ENCODE data around the gene GP1BA. TPM values are rescaled to one million over a fixed set of nuclear protein-coding genes. Genes with fewer than 3 reads are reported as not detected.
"Not testable (repeated sequence)": the region's sequence is repeated elsewhere in the genome, so short reads cannot be mapped to it uniquely, and the experiment has no call there.

The GP1BA gene
- total RNA-seq, 2 donors from 2014 or later = not detected

DNA sequence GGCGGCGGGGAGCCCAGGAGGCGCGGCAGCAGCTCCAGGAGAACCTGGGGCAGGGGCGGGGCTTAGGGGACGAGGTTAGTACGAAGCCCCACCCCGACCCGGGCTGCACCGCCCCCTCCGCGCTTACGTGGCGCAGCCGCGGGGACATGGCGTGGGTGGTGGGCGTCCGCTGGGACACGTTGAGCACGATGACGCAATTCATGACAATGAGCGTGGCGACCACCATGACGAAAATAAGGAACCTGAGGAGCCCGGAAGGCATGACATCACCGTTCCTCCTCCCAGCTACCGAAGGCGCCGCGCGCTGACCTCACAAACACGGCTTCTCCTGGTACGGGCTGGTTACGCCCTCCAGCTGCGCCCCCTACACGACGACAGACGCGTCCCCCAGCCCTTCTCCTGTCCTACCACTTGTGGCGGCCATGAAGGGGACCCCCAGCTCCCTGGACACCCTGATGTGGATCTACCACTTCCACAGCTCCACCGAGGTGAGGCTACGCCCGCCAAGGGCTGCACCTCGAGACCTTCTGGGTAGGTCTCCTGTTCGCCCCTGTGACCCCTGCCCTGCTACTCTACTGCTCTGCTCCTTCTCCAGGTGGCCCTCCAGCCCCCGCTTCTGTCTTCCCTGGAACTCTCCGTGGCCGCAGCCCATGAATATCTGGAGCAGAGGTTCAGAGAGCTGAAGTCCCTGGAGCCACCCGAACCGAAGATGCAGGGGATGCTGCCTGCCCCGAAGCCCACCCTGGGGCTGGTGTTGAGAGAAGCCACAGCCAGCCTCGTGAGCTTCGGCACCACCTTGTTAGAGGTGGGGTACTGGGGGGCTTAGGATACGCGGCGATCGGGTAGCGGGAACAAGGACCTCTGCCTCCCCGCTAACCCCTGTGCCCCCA, 32.5 kb upstream of the GP1BA start, which contains the start of gene C17orf107:
Gene C17orf107, plus strand, starts transcription at position 196 of the 890 bp plus-strand sequence. Its CDS starts 227 bp downstream, at position 423.
- no peaks in the 10 kb centered on the region for H3K36me3 Mint-ChIP-seq
- peak; percentile 77 to 86 for ATAC-seq
- H3K9me3 Mint-ChIP-seq = no peaks in the 10 kb centered on the region
- H3K27ac Mint-ChIP-seq = peak within 1 kb of the TSS; percentile 85 to 95
- DNase-seq (ENCODE audit: low spot score in 2 of 2) = peak; percentile 89 to 95

GRCh38 chr17:4900231-4901107, 31.6 kb upstream of the GP1BA start:
- Mint-ChIP-seq H3K9me3 (no peaks in the 10 kb centered on the region), H3K27ac (peak overlapping the region; percentile 85 to 95), H3K36me3 (no peaks in the 10 kb centered on the region)
- DNase-seq (ENCODE audit: low spot score in 2 of 2) = peak in 1 of 2 donors; percentile 35
- peak in 1 of 2 donors; percentile 6 for ATAC-seq

- H3K27ac Mint-ChIP-seq = no peak overlapping the region
- ATAC-seq (no peak), DNase-seq (ENCODE audit: low spot score in 2 of 2) (no peak)
- H3K36me3 Mint-ChIP-seq = no peaks in the 10 kb centered on the region
- no peaks in the 10 kb centered on the region for H3K9me3 Mint-ChIP-seq
Measured at GRCh38 chr17:4901108-4901647, 30.9 kb upstream of the GP1BA start.

GRCh38 chr17:4901648-4902344, 30.3 kb upstream of the GP1BA start:
- Mint-ChIP-seq H3K36me3 (no peaks in the 10 kb centered on the region), H3K27ac (no peak overlapping the region), H3K9me3 (no peaks in the 10 kb centered on the region)
- no peak for ATAC-seq
- DNase-seq (ENCODE audit: low spot score in 2 of 2) = no peak

DNA sequence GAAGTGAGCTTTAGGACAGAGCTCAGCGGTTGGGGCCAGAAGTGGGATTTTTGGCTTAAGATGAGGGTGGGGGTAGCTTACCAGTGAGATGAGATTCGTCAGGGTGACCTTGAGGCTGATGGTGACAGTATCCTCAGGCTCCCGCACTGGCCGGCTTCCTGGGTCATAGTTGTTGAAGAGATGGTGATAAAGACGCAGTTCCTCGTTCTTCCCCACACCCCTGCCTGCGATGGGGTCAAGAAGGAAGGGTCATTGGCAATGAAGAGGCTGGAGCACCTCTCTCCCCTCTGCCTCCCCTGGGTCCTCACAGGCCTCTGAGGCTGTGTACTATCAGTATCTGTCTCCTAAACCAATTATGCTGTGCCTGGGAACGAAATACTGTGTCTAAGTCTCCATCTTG, 29.5 kb upstream of the GP1BA start:
- H3K27ac Mint-ChIP-seq = no peak overlapping the region
- ATAC-seq (no peak), DNase-seq (ENCODE audit: low spot score in 2 of 2) (no peak)
- H3K9me3 Mint-ChIP-seq = no peaks in the 10 kb centered on the region
- H3K36me3 Mint-ChIP-seq = no peaks in the 10 kb centered on the region

GRCh38 chr17:4903051-4903818, 28.8 kb upstream of the GP1BA start, which contains the start of gene CHRNE:
Gene CHRNE, minus strand, starts transcription at chr17:4903098. Its CDS starts 35 bp downstream, at chr17:4903063.
- DNase-seq (ENCODE audit: low spot score in 2 of 2) (peak in 1 of 2 donors; percentile 79), ATAC-seq (peak; percentile 43 to 56)
- no peaks in the 10 kb centered on the region for H3K36me3 Mint-ChIP-seq
- peak within 1 kb of the TSS in 1 of 2 donors; percentile 46 for H3K27ac Mint-ChIP-seq
- H3K9me3 Mint-ChIP-seq = no peaks in the 10 kb centered on the region

GRCh38 chr17:4906642-4907041, 25.4 kb upstream of the GP1BA start:
- not testable (repeated sequence) for ATAC-seq; H3K36me3 Mint-ChIP-seq; DNase-seq (ENCODE audit: low spot score in 2 of 2); H3K9me3 Mint-ChIP-seq; H3K27ac Mint-ChIP-seq

- H3K9me3 Mint-ChIP-seq = no peaks in the 10 kb centered on the region
- ATAC-seq (peak in 1 of 2 donors; percentile 21), DNase-seq (ENCODE audit: low spot score in 2 of 2) (no peak)
- H3K27ac Mint-ChIP-seq = no peak overlapping the region
- H3K36me3 Mint-ChIP-seq = no peaks in the 10 kb centered on the region
Measured at GRCh38 chr17:4908301-4908700, 23.8 kb upstream of the GP1BA start.

DNA sequence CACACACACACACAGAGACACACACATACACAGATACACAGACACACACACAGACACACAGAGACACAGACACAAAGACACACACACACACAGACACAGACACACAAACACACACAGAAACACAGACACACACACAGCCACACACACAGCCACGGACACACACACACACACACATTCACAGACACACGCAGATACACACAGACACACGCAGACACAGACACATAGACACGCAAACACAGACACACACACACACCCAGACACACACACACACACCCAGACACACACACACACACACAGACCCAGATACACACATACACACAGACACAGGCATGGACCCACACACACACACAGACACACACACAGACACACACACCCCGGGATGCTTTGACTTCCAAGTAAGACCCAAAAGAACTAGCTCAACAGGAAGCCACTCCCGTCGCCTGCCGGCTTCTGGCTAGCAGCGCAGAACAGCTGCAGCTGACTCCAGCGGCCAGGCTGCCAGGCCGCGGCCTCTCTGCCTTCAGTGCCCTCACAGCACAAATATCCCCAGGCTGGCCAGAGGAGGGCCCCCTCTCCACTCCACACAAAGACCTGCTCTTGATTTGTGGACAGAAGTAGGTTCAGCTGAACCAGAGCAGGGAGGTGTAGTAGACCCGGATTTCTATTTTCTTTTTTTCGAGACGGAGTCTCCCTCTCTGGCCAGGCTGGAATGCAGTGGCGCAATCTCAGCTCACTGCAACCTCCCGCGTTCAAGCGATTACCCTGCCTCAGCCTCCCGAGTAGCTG, 23.2 kb upstream of the GP1BA start:
- ATAC-seq = peak; percentile 96 to 99
- Mint-ChIP-seq H3K36me3 (no peaks in the 10 kb centered on the region), H3K27ac (no peak overlapping the region), H3K9me3 (no peaks in the 10 kb centered on the region)
- DNase-seq (ENCODE audit: low spot score in 2 of 2) = peak; percentile 70 to 81

DNA sequence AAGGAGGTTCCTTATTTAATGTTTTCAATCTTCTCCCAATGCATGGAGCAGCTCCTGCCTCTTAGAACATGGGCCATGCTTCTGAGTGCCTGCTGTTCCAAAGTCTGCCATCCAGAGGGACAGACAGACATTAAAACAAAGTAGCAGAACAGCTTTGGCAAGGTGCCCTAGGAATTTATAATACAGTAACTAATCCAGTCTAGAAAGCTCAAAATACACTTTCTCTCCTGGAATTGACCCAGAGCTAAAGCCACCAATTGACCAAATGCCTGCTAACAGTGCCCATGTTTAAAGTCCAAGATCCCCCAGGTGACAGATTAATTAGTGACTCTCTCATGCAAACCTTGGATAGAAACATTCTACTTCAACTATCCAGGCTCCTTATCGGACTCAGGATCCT, 18.1 kb upstream of the GP1BA start:
- DNase-seq (ENCODE audit: low spot score in 2 of 2) (no peak), ATAC-seq (no peak)
- Mint-ChIP-seq H3K9me3 (no peaks in the 10 kb centered on the region), H3K36me3 (no peaks in the 10 kb centered on the region), H3K27ac (no peak overlapping the region)

- not testable (repeated sequence) for DNase-seq (ENCODE audit: low spot score in 2 of 2); H3K27ac Mint-ChIP-seq; ATAC-seq; H3K36me3 Mint-ChIP-seq; H3K9me3 Mint-ChIP-seq
Measured at GRCh38 chr17:4914551-4914950, 17.5 kb upstream of the GP1BA start.

DNA sequence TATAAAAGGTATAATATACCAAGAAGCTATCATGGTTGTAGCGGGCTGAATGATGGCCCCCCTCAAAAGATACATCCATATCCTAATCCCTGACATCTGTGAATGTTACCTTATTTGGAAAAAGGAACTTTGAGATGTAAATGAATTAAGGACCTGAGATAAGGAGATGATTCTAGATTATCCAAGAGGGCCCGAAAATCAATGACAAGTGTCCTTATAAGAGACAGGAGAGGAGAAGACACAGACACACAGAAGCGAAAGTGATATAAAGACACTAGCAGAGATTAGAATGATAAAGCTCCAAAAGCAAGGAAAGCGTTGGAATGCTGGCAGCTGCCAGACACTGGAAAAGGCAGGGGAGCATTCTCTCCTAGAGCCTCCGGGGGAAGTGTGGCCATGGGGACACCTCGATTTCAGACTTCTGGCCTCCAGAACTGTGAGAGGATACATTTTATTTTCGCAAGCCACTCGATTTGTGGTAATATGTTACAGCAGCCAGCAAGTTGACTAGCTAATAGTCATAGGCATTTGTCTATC, 12.5 kb upstream of the GP1BA start:
- no peak overlapping the region for H3K27ac Mint-ChIP-seq
- ATAC-seq (no peak), DNase-seq (ENCODE audit: low spot score in 2 of 2) (no peak)
- no peaks in the 10 kb centered on the region for H3K36me3 Mint-ChIP-seq
- H3K9me3 Mint-ChIP-seq = no peaks in the 10 kb centered on the region

DNA sequence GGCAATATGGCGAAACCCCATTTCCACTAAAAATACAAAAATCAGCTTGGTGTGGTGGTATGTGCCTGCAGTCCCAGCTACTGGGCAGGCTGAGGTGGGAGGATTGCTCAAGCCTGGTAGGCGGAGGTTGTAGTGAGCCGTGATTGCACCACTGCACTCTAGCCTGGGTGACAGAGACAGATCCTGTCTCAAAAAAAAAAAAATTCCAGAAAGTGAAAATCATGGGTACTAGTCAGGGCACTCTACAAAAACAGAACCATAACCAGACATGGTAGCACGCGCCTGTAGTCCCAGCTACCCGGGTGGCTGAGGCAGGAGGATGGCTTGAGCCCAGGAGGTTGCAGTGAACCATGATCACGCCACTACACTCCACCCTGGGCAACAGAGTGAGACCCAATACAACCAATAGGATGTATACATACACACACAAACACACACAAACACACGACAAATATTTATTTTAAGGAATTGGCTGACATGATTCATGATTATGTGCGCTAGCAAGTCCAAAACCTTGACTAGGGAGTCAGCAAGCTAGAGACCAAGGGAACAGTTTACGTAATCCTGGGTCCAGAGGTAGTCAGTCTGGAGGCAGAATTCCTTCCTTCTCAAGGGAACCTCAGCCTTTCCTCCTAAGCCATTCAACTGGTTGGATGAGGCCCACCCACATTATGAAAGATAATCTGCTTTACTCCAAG, 11.6 kb upstream of the GP1BA start:
- no peaks in the 10 kb centered on the region for H3K36me3 Mint-ChIP-seq
- no peak for ATAC-seq
- H3K9me3 Mint-ChIP-seq = no peaks in the 10 kb centered on the region
- no peak overlapping the region for H3K27ac Mint-ChIP-seq
- DNase-seq (ENCODE audit: low spot score in 2 of 2) = no peak

- DNase-seq (ENCODE audit: low spot score in 2 of 2) (no peak), ATAC-seq (no peak)
- Mint-ChIP-seq H3K9me3 (no peaks in the 10 kb centered on the region), H3K27ac (no peak overlapping the region), H3K36me3 (no peaks in the 10 kb centered on the region)
Measured at GRCh38 chr17:4921320-4921719, 10.8 kb upstream of the GP1BA start.
